Non-pigmented ciliary epithelial cell (primary cell): ENCODE results near the gene SOD1.
"Not testable (repeated sequence)": the region's sequence is repeated elsewhere in the genome, so short reads cannot be mapped to it uniquely, and the experiment has no call there.

Experiments used
- DNase-seq: peaks from one replicate; pipeline ENCODE4 v3.0.0-alpha.2; 2010; ENCODE audit warnings: low read depth

The SOD1 gene

GRCh38 chr21:31659536-31660258 is at the start of gene SOD1:
TSS of gene SOD1 (plus strand) at chr21:31659693. CDS start at chr21:31659770, 77 bp downstream.
- peak; percentile 56 for DNase-seq

DNA sequence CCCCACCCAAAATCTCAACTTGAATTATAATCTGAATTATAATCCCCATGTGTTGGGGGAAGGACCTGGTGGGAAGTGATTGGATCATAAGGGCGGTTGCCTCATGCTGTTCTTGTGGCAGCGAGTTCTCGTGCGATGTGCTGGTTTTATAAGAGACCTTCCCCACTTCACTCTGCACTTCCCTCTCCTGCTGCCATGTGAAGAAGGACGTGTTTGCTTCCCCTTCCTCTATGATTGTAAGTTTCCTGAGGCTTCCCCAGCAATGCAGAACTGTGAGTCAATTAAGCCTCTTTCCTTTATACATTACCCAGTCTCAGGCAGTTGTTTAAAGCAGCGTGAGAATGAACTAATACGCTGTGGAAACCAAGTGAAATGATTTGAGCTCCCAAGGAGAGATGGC is 48.0 kb upstream of the SOD1 start:
- no peak for DNase-seq

DNA sequence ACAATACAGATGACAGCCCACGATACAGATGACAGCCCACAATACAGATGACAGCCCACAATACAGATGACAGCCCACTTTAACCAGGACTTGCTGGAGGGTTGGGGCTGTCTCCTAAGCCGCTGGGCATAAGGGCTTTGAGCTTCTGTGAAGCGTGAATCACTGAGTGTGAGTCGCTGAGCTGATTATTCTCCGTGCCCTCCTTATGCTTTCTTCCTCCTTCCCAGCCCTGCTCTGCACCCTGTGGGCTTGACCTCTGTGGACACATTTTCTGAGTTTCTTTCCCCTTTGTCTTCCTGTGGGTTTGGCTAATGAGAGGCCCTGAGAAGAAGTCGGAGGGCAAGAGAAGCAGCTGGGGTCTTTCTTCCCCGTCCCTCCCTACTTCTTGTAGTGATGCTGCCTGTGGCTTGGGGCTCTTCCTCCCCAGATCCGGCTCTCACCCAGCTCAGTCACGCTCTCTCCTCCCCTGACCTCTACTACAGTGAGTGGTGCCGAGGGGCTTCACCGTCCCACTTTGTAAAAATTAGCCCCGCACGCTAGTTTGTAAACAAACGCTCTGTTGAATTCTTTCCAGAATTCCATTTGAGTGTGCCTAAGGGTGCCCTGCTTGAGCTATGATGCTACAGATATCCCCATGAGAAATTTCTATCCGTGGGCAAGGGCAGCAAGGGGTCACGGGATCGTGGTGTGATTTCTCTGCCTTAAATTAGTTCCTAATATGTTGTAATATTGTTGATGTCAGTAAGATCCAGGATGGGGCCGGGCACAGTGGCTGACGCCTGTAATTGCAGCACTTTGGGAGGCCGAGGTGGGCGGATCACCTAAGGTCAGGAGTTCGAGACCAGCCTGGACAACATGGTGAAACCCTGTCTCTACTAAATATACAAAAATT is 46.4 kb upstream of the SOD1 start:
- no peak for DNase-seq

GRCh38 chr21:31614705-31615104 is 44.8 kb upstream of the SOD1 start:
- DNase-seq, result no peak

- no peak for DNase-seq
Measured at GRCh38 chr21:31616216-31616615, 43.3 kb upstream of the SOD1 start.

DNA sequence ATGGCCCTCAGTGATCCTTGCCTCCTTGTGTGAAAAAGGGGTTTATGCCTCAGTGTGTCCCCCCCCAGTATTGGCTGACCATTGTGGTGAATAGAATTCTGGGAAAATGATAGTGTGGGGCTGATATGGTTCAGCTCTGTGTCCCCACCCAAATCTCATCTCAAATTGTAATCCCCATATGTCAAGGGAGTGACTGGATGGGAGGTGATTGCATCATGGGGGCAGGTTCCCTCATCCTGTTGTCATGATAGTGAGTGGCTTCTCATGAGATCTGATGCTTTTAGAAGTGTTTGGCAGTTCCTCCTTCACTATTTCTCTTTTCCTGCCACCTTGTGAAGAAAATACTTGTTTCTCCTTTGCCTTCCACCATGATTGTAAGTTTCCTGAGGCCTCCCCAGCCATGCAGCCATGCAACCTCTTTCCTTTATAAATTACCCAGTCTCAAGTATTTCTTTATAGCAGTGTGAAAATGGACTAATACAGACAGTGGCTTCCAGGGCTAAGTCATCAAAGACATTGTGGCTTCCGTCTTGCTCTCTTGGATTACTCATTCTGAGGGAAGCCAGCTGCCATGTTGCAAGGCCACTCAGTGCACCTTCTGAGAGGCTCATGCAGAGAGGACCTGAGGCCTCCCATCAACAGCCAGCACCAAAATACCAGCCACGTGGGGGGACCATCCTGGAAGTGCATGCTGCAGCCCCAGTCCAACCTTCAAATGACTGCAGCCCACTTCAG is 40.6 kb upstream of the SOD1 start:
- DNase-seq, result no peak

- DNase-seq, result no peak
Measured at GRCh38 chr21:31622397-31622796, 37.1 kb upstream of the SOD1 start.

GRCh38 chr21:31623664-31624063 is 35.8 kb upstream of the SOD1 start:
- DNase-seq, result no peak

DNA sequence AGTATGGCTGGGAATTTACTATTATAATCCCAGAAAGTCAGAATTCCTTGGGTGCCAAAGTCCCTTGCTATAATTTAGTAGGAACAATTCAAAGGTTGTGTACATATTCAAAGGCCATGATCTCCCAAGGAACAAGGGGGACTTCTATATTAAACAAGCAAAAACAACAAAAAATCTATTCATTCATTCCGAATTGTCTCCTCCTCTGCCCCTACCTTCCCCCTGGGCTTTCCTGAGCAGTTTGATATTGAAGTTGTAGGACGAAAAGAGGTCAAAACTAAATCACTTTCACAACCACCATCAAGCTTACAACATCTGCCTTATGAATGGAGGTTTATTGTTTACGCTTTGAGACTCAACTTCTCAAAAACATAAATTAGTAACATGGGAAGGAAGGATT is 35.3 kb upstream of the SOD1 start:
- no peak for DNase-seq

GRCh38 chr21:31624961-31625491 is 34.5 kb upstream of the SOD1 start:
- no peak for DNase-seq

DNA sequence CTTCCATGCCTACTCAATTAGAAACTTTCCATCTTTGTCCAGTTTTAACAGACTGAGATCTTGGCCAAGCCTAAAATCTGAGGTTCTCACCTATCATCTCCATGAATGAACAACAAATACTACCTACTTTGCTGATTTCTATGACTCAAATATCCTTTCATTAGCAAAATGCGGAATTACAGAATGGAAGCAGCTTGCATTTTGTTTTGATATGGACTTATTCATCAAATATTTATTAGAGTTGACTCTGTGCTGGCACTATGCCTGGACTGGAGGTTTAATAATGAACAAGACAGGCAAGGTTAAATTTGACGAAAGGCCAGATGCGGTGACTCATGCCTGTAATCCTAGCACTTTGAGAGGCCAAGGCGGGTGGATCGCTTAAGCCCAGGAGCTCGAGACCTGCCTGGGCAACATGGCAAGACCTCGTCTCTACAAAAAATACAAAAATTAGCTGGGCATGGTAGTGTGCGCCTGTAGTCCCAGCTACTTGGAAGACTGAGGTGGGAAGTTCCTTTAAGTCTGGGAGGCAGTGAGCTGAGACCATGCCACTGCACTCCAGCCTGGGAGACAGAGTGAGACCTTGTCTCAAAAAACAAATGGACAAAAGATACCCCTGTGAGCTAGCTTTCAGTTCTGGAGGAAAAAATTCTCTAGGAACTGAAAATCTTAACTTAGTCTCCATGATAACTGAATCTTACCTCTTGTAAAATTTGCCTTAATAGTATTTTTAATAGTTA is 29.4 kb upstream of the SOD1 start:
- peak; percentile 89 for DNase-seq

DNA sequence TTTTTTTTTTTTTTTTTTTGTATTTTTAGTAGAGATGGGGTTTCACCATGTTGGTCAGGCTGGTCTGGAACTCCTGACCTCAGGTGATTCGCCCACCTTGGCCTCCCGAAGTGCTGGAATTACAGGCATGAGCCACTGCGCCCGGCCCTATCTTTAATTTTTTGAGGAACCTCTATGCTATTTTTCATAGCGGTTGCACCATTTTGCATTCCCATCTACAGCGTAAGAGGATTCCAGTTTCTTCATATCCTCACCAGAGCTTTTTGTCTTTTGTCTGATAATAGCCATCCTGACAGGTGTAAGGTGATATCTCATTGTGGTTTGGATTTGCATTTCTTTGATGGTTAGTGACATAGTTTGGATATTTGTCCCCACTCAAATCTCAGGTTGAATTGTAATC is 27.6 kb upstream of the SOD1 start:
- not testable (repeated sequence) for DNase-seq

DNA sequence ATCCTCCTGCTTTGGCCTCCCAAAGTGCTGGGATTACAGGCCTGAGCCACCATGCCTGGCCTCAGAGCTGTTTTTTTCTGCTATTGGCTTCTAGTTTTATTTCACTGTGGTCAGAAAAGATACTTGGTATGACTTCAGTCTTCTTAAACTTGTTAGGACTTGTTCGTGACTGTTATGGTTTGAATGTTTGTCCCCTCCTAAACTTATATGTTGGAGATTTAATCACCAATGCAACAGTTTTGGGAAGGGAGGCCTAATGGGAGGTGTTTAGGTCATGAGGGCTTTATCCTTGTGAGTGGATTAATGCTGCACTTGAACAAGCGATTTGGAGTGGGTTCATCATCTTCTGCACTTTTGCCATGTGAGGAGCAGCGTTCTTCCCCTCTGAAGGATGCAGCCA is 24.5 kb upstream of the SOD1 start:
- DNase-seq, result no peak

- DNase-seq, result no peak
Measured at GRCh38 chr21:31636874-31637273, 22.6 kb upstream of the SOD1 start.

GRCh38 chr21:31641416-31641922 is 18.0 kb upstream of the SOD1 start:
- DNase-seq, result no peak

DNA sequence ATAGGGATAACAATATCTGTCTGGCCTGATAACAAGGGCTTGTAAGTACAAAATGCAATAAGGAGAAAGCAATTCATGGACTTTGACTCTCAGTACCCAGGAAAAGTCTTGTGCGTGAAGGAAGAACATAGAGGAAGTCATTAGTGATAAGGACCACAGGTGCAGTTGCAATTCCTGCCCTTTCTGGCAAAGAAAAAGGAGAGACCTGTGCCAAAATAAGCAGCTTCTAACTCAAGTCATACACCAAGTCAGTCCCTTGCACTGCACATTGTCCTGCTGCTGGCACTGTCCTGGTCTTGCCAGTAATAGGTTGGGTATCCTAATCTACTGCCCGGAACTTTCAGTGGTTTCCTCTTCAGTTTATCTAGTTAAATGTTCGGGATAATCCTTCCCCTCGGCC is 14.8 kb upstream of the SOD1 start:
- DNase-seq, result no peak

- no peak for DNase-seq
Measured at GRCh38 chr21:31647650-31648049, 11.8 kb upstream of the SOD1 start.

GRCh38 chr21:31650930-31651329 is 8.6 kb upstream of the SOD1 start:
- no peak for DNase-seq

- DNase-seq, result not testable (repeated sequence)
Measured at GRCh38 chr21:31651491-31651890, 8.0 kb upstream of the SOD1 start.

DNA sequence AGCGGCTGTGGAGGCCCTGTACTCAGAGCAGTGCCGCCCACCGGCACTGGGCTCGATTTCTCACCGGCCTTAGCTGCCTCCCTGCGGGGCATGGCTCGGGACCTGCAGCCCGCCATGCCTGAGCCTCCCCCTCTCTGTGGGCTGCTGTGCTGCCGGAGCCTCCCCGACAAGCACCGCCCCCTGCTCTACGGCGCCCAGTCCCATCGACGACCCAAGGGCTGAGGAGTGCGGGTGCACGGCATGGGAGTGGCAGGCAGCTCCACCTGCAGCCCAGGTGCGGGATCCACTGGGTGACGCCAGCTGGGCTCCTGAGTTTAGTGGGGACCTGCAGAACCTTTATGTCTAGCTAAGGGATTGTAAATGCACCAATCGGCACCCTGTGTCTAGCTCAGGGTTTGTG is 5.2 kb upstream of the SOD1 start:
- DNase-seq, result no peak

GRCh38 chr21:31654821-31655580 is 4.5 kb upstream of the SOD1 start:
- DNase-seq, result not testable (repeated sequence)
